Right renal cortex interstitium (tissue), 3 donors: ENCODE data around the gene CCDC74A. TPM values are rescaled to one million over a fixed set of nuclear protein-coding genes. Genes with fewer than 3 reads are reported as not detected.
"Not testable (repeated sequence)": the region's sequence is repeated elsewhere in the genome, so short reads cannot be mapped to it uniquely, and the experiment has no call there.

ENCODE experiments used
- DNase-seq, 3 donors: peaks; one replicate each; pipeline ENCODE4 v3.0.0-alpha.2; 2013; ENCODE audit warnings: low read depth in 3 of 3, low spot score in 2 of 3
- polyA plus RNA-seq, 3 donors: library from polyadenylated mRNA; unstranded; fragments of 120-200 nt; gene quantifications; one replicate each; pipeline ENCODE4 v1.2.1, GENCODE V29; 2013; ENCODE audit not compliant: insufficient read length in 3 of 3

Gene CCDC74A
- polyA plus RNA-seq, 3 donors: 11.7 to 14.5 (median 12.1) TPM

DNA sequence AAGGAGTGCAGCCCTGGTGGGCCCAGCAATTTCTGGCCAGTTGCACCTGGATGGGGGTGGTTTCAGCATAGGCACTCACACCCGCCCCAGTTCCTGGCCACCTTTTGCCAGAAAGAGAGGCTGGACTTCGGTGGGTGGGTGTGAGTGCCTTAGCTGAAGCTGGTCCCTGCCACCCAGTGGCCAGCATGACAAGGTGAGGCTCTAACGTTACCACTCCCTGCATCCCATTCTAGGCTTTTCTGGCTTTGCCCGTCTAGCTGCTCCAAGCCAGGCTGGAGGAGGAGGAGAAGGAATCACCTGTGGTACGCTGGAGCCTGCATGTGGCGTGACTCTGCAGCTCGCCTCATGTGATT, 17.1 kb downstream of the CCDC74A start:
- not testable (repeated sequence) for DNase-seq

DNA sequence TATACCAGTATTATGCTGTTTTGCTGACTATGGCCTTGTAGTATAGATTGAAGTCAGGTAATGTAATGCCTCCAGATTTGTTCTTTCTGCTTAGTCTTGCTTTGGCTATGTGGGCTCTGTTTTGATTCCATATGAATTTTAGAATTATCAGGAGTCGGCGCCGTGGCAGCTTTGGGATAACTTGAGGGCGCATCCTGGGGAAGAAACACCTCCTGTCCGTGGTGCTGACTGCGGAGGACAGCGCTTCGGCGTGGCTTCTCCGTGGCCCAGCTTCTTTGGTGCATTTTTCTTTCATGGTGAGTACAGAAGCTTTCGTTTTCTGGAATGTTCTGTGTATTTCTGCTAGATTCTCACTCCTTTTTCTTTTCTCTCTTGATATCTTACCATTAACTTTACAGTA, 25.2 kb downstream of the CCDC74A start:
- no peak for DNase-seq

DNA sequence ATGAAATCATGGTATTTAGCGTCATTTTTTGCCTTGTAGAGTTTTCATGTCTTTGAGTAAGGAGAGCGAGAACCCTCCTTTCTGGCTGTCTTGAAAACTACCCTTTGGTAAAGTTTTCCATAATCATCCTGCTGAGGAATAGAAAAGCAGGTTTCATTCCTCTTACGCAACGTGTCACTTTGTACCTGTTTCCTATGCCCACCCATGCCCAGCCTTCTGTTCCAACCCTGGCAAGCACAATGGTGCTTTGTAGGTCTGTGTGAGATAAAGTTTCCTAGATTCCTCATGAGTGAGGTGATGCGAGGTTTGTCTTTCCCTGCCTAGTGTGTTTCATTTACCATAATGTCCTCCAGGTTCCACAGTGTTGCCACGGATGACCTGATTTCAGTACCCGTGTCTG, 29.3 kb downstream of the CCDC74A start:
- no peak for DNase-seq

- no peak for DNase-seq
These were observed 30.1 kb downstream of the CCDC74A start for GRCh38 chr2:131557558-131558321.

DNA sequence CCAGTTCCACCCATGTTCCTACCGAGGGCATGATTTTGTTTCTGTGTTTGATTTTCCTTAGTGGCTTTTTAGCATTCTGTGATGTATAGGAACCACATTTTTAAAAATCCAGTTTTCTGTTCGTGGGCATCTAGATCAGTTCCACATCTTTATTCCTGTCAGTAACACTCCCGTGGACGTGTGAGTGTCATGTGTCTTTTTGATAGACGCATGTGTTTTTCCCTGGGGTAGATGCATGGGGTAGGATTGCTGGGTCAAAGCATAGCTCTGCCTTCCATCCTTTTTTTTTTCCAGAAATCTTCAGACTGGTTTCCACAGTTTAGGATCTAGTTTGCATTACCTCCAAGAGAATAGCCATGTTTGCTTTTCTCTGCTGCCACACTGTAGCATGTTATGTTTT, 38.7 kb downstream of the CCDC74A start:
- no peak for DNase-seq

DNA sequence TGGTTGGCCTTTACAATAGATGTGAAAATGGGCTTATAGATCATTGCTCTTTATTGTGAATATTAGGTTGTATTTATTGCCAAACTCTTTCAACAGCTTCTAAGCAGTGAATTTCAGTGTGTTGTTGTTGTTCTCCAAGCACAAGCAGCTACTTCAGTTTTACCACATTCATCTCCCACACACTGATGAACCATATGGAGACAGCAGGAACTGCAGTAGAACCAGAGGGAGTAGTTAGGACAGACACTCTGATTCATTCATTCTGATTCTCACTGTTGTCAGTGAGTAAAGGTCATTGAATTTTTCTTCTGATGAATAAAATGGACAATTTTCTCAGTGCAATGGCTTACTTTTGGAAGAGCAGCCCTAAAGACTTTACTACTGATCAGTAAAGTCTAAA, 40.2 kb downstream of the CCDC74A start:
- DNase-seq: no peak

- not testable (repeated sequence) for DNase-seq
These were observed 40.7 kb downstream of the CCDC74A start for GRCh38 chr2:131568401-131568800.

GRCh38 chr2:131572175-131572574, 44.5 kb downstream of the CCDC74A start:
- no peak for DNase-seq

DNA sequence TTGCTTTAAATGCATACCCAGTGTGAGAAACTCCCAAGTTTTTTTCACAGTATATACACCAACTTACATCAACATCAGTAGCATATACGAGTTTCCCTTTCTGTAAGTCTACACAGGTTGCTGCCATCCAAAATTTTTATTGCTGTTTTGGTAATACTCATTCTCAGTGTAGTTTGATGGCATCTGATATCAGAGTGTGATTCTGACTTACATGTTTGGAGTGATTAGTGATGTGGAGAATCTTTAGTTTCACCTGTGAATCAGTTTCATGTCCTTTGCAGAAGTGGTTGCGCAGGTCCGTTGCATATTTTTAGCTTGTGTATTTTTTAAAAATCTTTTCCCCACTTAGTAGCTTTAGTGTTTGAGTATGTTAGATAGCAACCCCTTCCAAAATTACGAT, 50.1 kb downstream of the CCDC74A start:
- no peak for DNase-seq

DNA sequence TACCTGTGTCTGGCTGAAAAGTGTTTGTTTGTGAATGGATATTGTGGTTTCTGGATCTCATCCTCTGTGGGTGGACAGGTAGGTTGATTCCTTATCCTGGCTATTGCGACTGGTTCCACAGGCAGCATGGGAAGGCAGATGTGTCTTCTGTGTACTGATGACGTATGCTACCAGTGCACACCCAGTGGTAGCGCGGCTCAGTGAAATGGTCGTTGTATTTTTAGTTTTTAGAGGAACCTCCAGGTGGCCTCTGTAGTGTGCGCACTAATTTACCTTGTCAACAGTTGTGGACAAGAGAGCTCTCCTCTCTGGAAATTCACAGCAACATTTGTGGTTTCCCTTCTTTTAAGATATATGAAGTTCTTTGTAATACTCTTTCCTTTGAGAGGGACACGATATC, 52.5 kb downstream of the CCDC74A start:
- no peak for DNase-seq

Other genes starting within 250 kb of the CCDC74A start
- gene RAB6D, start 163.7 kb upstream of the CCDC74A start, polyA plus RNA-seq: 1 to 10 TPM; 2.0 to 2.3 (median 2.0) TPM
- under 1 TPM; 0.33 to 0.57 (median 0.45) TPM for gene TUBA3D, start 51.8 kb upstream of the CCDC74A start, polyA plus RNA-seq
- 10 to 100 TPM; 31.9 to 49.1 (median 33.2) TPM for gene MZT2A, start 35.5 kb upstream of the CCDC74A start, polyA plus RNA-seq